GM18520 (cell line): ENCODE results near the gene TRIP12.
"Not testable (repeated sequence)": the region's sequence is repeated elsewhere in the genome, so short reads cannot be mapped to it uniquely, and the experiment has no call there.

ENCODE experiments used
- ATAC-seq: cut with Tn5 transposase; IDR thresholded peaks from one replicate; pipeline ENCODE4 v1.9.1; 2021; ENCODE audit not compliant: unreplicated experiment

TRIP12 gene

DNA sequence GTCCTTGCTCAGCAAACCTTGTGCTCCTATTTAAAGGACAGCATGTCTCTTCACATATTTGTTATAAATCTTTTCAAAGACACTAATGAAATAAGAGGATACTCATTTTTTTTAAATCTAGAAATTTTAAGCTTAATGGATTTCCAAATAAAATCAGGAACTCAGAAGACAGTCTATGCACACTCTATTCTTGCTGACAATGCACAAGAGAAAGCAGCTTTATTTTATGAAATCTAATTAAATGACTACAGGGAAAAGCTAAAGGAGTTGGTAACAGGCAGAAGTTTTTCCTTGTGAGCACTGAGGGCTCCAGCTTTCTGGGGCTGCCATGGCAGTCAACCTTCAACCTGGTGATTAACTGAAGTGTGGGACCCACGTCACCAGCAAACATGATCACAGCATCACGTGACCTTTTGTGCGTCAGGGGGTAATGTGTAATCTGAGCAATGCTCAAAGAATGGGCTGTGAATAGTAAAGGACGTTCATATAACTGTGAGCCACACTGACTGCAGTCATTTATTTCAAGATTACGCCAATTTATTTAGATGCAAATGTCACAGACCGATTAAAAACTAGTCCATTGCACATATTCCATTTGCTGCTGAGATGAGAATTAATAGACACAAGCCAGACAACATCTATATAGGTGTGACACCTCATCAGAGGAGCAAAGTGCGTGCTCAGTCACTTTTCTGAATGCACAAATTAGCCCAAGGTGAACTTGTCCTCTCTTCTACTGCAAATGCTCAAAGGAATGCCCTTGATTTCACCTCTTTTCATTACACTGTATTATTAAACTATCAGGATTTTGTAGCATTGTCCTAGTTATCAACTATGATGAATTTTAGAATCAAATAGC, 195.9 kb downstream of the TRIP12 start:
- no peak for ATAC-seq

DNA sequence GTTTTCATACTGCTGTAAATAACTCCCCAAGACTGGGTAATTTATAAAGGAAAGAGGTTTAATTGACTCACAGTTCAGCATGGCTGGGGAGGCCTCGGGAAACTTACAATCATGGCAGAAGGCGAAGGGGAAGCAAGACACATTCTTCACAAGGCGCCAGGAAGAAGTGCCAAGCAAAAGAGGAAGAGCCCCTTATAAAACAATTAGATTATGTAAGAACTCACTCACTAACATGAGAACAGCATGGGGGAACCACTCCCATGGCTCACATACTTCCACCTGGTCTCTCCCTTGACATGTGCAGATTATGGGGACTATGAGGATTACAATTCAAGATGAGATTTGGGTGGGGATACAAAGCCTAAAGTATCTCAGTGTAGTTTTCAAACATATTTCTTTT, 198.6 kb downstream of the TRIP12 start:
- ATAC-seq = not testable (repeated sequence)

DNA sequence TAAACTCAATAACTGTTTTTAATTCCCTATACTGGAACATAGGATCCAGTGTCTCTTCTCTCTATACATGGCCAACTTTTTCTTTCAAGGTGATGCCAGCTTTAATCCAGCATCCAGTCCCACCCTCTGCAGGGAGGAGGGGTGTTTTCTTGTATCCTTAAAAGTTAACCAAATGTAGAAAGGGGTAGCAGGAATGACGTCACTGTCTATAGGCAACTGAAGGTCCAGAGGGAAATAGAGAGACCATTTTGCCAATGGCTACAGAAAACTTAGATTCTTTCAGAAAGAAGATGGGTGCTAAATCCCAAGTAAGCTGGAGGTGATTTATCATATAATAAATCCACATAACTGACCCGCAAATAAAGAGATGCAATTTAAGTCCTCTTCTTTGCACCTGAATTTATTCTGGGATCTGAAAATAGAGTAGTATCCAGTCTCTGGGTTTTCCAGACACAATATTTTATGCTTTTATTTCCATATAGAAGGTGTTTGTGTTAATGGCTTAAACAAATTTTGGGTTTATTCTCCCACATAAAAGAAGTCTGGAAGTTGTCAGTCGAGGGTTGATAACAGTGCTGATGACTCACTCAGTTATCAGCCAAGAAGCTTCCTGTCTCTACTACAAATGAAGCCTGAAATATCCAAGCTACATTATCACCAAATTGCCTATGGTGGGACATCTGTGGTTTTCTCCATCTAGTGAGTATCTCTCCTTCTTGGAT, 201.7 kb downstream of the TRIP12 start:
- ATAC-seq = no peak

DNA sequence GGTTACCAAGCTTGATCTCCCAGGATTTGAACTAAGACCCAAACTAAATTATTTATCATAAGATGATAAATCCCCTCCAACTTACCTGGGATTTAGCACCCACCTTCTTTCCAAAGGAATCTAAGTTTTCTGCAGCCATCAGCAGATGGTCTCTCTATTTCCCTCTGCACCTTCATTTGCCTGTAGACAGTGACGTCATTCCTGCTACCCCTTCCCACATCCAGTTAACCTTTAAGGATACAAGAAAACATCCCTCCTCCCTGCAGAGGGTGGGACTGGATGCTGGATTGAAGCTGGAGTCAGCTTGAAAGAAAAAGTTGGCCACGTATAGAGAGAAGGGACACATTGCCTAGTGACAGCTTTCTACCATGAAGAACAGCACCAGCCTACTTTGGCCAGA, 203.8 kb downstream of the TRIP12 start:
- ATAC-seq = no peak

DNA sequence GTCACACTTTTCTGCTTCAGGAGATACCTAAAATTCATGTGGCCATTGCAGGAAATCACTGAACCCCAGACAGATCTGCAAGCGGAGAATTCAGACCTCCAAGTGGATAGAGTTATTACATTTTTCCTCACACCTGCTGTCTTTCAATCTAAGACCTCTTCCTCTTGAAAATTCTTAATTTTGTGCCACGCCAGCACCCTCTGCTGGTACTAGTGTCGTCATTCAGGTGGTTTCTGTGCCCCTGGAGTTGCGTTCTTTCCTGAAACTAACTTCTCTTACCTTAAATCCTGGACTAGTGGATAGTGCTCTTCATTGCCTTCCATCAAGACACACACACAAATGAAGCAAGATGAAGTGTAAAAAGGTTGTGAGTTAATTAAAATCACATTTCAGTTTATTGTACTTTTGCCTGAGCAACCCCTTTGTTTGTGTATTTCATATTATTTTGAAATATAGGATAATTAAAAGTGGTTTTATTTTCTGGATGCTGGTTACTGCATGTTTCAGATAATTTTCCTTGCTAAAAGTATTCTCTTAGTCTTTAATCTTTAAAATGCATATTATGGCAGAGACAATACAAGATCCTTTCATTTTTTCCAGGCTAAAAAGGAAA, 205.8 kb downstream of the TRIP12 start:
- ATAC-seq = no peak

DNA sequence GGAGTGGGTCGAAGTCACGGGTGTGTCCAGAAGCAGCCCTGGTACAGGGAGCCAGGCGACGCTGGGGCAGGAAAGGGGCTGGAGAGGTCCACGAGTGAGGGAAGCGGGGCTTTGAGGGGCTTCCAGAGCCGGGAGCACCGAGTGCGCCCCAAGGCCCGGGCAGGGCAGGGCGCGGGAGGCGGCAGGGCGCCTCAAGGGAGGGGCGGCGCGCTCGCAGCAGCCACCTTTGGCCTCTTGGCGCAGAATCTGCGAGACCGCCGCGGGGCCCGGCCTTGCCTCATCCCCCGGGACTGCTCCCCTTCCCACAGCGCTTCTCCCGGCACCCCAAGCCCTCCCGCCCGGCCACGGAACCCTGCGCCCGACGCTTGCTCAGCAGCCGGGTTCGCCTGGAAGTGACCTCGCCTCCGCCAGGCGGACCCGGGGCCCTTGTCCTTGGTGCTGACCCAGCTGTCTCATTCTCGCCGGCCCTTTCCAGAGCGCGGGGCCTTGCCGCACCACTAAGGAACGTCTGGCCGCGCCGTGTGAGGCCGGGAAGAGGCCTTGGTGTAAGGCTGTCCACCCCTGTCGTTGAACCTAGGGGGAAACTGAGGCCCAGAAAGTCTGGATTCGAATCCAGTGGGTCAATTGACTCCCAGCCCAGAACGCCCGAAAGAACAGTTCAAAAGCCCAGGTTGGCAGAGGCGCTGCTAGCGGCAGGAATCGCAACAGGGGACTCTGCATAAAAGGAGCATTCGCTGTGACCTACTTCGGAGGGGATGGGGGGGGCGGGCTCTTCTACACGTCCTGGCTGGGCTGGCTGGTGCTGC, 206.9 kb downstream of the TRIP12 start:
- no peak for ATAC-seq

DNA sequence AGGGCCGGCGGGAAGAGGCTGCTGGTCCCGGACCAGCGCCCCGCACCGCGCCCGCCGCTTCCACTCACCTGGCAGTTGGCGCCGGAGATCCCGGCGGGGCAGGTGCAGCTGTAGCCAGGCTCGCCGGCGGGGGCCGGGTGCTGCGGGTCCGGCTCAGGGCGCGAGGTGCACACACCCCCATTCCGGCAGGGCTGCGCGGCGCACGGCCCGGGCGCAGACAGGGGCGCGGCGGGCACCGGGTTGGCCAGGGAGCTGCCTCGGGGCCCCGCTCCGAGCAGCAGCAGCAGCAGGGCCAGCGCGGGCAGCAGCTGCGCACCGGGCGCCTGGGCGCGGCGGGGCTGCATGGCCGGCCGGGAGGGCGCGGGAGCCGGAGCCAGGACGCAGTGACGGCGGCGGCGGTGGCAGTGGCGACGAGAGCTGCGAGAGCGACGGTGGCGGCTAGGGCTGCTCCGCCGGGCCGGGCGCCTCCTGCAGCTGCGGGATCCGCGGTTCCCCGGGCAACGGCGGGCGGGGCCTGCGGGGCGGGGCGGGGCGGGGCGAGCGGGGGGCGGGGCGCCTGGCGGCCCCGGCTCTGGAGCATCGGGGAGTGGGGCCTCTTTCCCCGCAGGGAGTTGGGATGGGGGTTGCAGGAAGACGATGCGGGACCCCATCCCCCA, 207.6 kb downstream of the TRIP12 start, which contains the start of gene DNER:
Gene DNER (minus strand): TSS at position 476 of the 656 bp plus-strand sequence. CDS start 132 bp downstream, at position 344.
- peak; percentile 53 for ATAC-seq
